GM19193 (cell line): ENCODE measurements around the gene OMA1.

Source experiments
- POLR2A ChIP-seq: IDR thresholded peaks from 4 replicates; pipeline ENCODE4 v1.6.1; 2011; ENCODE audit not compliant: insufficient read depth, insufficient read length; ENCODE audit errors: extremely low read depth

The OMA1 gene

DNA sequence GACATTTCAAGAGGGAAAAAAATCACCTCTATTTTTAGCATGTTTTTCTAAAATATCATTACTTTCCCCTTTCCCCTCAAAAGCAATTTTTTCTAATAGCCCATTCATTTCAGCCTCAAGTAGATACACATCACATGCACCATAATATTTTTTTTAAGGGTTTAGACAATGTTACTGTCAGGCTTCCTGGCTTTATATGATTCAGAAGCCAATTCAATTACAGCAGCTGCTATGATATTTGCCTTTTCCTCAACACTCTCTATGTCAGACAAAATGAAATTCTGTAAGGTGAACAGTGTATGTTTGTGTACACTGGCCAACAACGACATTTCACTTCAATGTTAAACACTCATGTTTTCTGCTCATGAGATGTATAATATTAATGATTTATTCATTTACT, 46.5 kb downstream of the OMA1 start:
- no peak for TF ChIP-seq POLR2A

DNA sequence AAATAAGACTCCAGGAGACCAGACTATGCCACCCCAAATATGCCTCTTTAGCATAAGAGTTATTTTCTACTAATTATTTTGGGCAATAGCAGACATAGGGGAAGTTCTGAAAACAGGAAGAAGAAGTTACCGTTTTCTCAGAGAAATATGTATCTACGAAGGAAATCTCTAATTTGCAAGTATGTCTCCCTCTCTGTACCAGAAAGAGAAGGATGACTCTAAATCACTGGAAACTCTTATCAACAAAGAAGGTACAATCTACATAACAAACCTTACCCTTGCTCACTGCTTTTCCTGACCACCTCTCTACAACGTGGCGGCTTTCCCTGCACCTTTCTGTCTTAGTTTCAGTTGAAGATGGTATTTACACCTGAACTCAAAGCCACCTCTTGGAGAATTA, 49.0 kb downstream of the OMA1 start:
- no peak for TF ChIP-seq POLR2A

DNA sequence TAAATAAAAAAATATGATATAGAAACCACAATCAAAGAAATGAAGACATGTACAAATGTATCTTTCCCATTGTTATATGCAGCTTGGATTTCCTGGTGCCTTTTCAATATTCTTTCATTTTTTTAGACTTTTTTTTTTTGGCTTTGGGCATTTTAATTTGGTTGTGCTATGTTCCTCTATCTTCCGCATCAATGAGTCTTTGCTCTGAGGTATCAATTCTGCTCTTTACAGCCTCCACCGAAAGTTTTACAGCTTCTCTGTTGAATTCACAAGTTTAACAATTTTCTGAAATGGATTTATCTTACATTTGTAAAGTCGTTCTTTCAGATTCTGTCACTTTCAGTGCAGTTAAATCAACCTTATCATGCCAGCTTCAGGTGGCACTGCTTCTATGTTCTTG, 50.5 kb downstream of the OMA1 start:
- no peak for TF ChIP-seq POLR2A

GRCh38 chr1:58487002-58487401, 59.5 kb downstream of the OMA1 start:
- TF ChIP-seq POLR2A = no peak

DNA sequence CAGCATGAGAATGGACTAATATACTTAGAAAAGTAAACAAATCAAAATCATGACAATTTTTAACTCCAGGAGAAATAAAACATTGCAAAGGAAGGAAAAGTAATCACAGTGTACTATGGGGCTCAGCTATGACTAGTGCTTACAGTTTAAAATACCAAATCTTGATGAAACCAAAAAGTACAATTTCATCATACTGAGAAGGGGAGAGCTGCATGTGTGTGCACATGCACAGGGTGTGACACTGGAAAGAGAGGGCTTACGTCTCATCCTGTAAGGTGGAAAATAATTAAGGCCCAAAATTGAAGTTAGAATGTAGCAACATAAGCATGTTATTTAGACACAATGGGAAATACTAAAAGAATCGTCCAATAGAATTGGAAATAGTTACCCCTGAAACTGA, 64.6 kb downstream of the OMA1 start:
- no peak for TF ChIP-seq POLR2A

GRCh38 chr1:58480191-58480590, 66.3 kb downstream of the OMA1 start:
- no peak for TF ChIP-seq POLR2A

- no peak for TF ChIP-seq POLR2A
Measured at GRCh38 chr1:58477390-58477789, 69.1 kb downstream of the OMA1 start.

DNA sequence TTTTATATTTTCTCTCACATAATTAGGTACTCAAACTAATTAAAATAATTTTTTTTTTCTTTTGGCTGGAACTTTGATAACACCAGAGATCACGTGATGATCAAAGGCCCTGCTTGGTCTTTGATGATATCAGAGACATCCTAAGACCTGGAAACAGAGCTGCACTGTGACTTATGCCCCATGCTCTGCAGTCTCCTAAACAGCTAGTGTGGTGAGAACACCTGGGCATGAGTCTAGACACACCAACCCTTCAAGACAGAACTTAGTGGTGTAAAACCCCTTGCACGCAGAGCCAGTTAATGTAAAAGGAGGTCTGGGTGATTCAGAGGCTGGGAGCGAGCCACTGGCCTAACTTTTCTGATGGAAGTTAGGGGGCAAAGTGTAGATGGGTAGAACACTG, 70.3 kb downstream of the OMA1 start:
- no peak for TF ChIP-seq POLR2A

- no peak for TF ChIP-seq POLR2A
Measured at GRCh38 chr1:58469476-58469875, 77.0 kb downstream of the OMA1 start.

- TF ChIP-seq POLR2A = no peak
Measured at GRCh38 chr1:58469016-58469415, 77.5 kb downstream of the OMA1 start.

GRCh38 chr1:58468612-58469011, 77.9 kb downstream of the OMA1 start:
- TF ChIP-seq POLR2A = no peak

DNA sequence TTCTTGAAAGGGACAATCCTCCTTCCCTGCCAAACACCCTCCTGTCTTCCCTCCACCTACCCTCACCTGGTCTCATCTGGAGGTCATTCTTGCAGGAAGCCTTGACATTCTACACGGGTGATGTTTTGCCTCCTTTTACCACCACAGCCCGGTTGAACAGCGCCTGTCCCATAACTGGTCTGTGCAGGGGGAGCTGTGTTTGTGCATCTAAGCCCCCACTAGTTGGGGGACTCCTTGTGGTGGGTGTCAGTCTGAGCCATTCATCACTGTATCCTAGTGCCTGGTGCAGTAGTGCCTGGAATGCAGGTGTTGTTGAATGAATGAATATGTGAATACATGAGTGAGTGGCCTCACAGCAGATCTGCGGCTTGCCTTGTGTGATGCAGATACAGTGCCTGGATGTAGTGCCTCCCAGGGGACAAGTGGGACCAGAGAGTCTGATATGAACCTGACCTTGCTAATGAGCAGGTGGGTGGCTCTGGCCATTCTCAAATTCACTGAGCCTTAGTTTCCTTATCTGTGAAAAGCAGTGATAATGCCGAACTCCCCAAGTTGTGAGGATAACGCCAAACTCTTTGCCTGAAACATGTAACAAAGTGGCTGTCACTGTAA, 79.8 kb downstream of the OMA1 start:
- no peak for TF ChIP-seq POLR2A

DNA sequence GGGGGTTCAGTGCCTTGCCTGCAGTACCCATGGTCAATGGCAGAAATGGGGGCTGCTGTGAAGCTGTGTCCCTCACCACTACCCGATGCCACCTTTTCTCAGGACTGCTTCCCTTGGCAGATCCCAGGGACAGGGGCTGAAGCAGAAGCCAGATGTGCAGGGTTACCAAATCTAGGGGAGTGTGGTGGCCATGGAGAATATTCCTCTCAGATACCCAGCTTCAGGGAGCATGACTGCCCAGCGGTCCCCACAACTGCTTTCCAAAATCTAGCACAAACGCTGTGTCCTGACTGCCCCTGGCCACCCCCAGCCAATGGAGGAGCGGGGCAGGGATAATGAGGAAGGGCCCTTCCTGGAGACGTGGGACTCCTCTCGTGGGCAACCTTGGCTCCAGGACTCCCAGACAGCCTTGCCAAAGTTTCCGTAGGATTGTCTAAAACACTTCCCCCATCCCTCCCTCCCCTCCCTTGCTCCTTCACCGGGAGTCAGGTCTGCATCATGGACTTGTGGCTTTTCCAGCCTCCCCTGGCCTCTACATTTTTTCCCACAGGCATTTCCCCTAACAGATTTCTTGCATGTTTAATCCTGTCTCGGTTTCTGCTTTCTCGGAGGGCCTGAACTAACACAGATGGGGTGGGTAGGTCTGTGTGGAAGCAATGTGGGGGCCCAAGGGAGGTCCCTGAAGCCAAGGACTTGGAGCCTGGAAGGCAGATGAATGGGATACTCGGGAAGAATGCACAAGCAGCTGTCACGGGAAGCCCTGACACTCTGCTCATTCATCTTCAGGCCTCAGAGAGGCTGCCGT, 80.5 kb downstream of the OMA1 start:
- no peak for TF ChIP-seq POLR2A

DNA sequence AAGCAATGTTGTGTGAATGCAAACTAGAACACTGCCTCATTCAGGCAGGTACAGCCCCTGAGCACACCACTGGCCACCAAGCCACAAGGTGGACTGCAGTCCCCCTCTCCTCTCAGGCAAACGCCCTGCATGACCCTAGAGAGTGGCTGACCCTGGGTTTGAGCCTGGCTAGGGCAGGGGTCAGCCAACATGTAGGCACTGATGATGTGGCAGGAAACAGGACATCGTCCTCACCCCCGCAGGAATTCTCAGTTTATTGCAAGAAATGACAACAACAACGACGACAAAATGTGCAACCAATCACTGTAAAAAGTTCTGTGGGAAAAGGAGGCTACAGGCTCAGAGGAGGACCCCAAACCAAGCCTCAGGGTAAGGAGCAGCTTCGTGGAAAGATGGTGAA, 81.3 kb downstream of the OMA1 start:
- no peak for TF ChIP-seq POLR2A

GRCh38 chr1:58460469-58460868, 86.1 kb downstream of the OMA1 start:
- no peak for TF ChIP-seq POLR2A

GRCh38 chr1:58459911-58460310, 86.6 kb downstream of the OMA1 start:
- TF ChIP-seq POLR2A = no peak

DNA sequence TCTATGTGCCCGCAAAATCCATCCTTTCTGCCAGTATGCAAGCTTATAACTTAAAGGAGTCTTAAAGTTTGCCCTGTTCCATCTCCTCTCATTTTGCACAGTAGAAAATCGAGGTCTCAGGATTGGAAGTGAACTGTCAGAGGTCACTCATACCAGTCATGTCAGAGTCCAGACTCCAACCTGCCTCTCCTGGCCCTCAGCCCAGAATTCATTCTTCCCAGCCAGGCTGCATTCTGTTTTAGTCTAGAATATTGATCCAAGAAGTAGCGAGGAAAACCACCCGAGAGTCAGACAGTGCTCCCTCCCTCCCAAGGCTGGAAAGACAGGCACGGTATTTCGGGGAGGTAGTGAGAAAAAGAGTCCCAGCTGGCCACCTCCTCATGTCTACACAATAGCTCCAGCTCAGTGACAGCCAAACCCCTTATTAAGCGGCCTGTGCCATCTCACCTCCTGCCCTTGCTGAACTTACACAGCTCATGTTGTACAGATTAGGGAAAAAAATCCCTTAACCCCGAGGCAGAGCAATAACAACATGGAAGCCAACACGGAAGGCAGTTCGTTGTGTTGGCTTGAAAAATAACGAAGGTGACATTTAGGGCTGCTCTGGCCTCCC, 89.4 kb downstream of the OMA1 start:
- TF ChIP-seq POLR2A = no peak

GRCh38 chr1:58456470-58456869, 90.1 kb downstream of the OMA1 start:
- TF ChIP-seq POLR2A = no peak
